Measurements from ENCODE around the gene MVP. TPM values are rescaled to one million over a fixed set of nuclear protein-coding genes. Genes with fewer than 3 reads are reported as not detected.
"Not testable (repeated sequence)": the region's sequence is repeated elsewhere in the genome, so short reads cannot be mapped to it uniquely, and the experiment has no call there.

MVP gene
- polyA plus RNA-seq, 1 donor = 15.3 TPM

- no peak for DNase-seq
Observed at GRCh38 chr16:29815032-29815721, 5.1 kb upstream of the MVP start.

GRCh38 chr16:29815793-29816693, 4.2 kb upstream of the MVP start, which contains the start of gene PAGR1:
Gene PAGR1 (plus strand): TSS chr16:29816152. CDS start chr16:29816526, 374 bp downstream.
- DNase-seq = peak; percentile 98

GRCh38 chr16:29816694-29817441, 3.4 kb upstream of the MVP start:
- no peak for DNase-seq

- no peak for DNase-seq
Observed at GRCh38 chr16:29818082-29818481, 2.2 kb upstream of the MVP start.

- DNase-seq = no peak
Observed at GRCh38 chr16:29819506-29819905, 756 bp upstream of the MVP start.

- DNase-seq = no peak
Observed at GRCh38 chr16:29820730-29821642, 724 bp downstream of the MVP start.

GRCh38 chr16:29821643-29822115, 1.4 kb downstream of the MVP start:
- no peak for DNase-seq

GRCh38 chr16:29824589-29825144, 4.4 kb downstream of the MVP start:
- no peak for DNase-seq

GRCh38 chr16:29825145-29826044, 5.1 kb downstream of the MVP start:
- DNase-seq = no peak

- DNase-seq = no peak
Observed at GRCh38 chr16:29826342-29826695, 6.1 kb downstream of the MVP start.

GRCh38 chr16:29830774-29831173, 10.5 kb downstream of the MVP start:
- DNase-seq = no peak

GRCh38 chr16:29831490-29831889, 11.2 kb downstream of the MVP start:
- no peak for DNase-seq

GRCh38 chr16:29833219-29833618, 13.0 kb downstream of the MVP start:
- not testable (repeated sequence) for DNase-seq

- DNase-seq = no peak
Observed at GRCh38 chr16:29834079-29834478, 13.8 kb downstream of the MVP start.

- DNase-seq = no peak
Observed at GRCh38 chr16:29835926-29836325, 15.7 kb downstream of the MVP start.

- no peak for DNase-seq
Observed at GRCh38 chr16:29836623-29837022, 16.4 kb downstream of the MVP start.

GRCh38 chr16:29837841-29838240, 17.6 kb downstream of the MVP start:
- DNase-seq = no peak

- no peak for DNase-seq
Observed at GRCh38 chr16:29839822-29840221, 19.6 kb downstream of the MVP start.

- no peak for DNase-seq
Observed at GRCh38 chr16:29840240-29840639, 20.0 kb downstream of the MVP start.

- DNase-seq = no peak
Observed at GRCh38 chr16:29841631-29842030, 21.4 kb downstream of the MVP start.
